Vagina (tissue), 2 donors: ENCODE measurements around the gene NFATC2. TPM values are rescaled to one million over a fixed set of nuclear protein-coding genes. Genes with fewer than 3 reads are reported as not detected.
A peak's percentile ranks its signal among the peaks of the same experiment; 100 is the strongest.

Experiments
- DNase-seq, 2 donors: peaks; one replicate each; pipeline ENCODE4 v3.0.0-alpha.2; 2017; ENCODE audit errors: extremely low spot score in 2 of 2
- H3K27ac ChIP-seq: fragments of 200-600 bp; sonication (generic); one replicate; pipeline ENCODE4 v1.5.1; 2019
- H3K27me3 ChIP-seq: fragments of 200-600 bp; sonication (generic); one replicate; pipeline ENCODE4 v1.5.1; 2019
- H3K36me3 ChIP-seq, 2 donors: fragments of 200-600 bp; sonication (generic); one replicate each; pipeline ENCODE4 v1.5.1; 2017 to 2019
- H3K4me1 ChIP-seq: fragments of 200-600 bp; sonication (generic); one replicate; pipeline ENCODE4 v1.5.1; 2019
- H3K4me3 ChIP-seq, 2 donors: fragments of 200-600 bp; sonication (generic); 1 replicate in 1 of 2; 2 replicates in 1 of 2; pipeline ENCODE4 v1.5.1; 2016 to 2019
- H3K9me3 ChIP-seq: fragments of 200-600 bp; sonication (generic); one replicate; pipeline ENCODE4 v1.5.1; 2019
- CTCF ChIP-seq, 3 experiments: fragments of 450-650 bp in 2 of 3; fragments of 200-600 bp in 1 of 3; sonication (generic) in 1 of 3; IDR thresholded peaks; one replicate each; pipeline ENCODE4 v1.5.1; 2017 to 2019; ENCODE audit warnings: antibody characterized with exemption in 3 of 3, mild to moderate bottlenecking in 2 of 3, moderate library complexity in 2 of 3
- POLR2A ChIP-seq, 2 donors: fragments of 450-650 bp; IDR thresholded peaks; one replicate each; pipeline ENCODE4 v1.6.1; 2017; ENCODE audit warnings: antibody characterized with exemption in 2 of 2, mild to moderate bottlenecking in 2 of 2, moderate library complexity in 2 of 2
- POLR2AphosphoS5 ChIP-seq, 2 donors: sonication (generic); formaldehyde crosslinking; IDR thresholded peaks; one replicate each; pipeline ENCODE4 v1.9.0; 2017; ENCODE audit warnings: antibody characterized with exemption in 2 of 2, mild to moderate bottlenecking in 2 of 2, low read depth in 1 of 2; ENCODE audit not compliant: insufficient read depth in 1 of 2
- intact Hi-C: fragments of 100-400 bp; cut with DNase I; formaldehyde crosslinking; loops from one replicate; pipeline ENCODE4 v1.15.1; 2023
- total RNA-seq: library from RNA; depleted of rRNA; stranded (reverse); fragments of >200 nt; gene quantifications from one replicate; pipeline ENCODE4 v1.2.3, GENCODE V29; 2016

NFATC2 gene
- total RNA-seq, 1 donor from 2014 or later = 7.4 TPM

GRCh38 chr20:51456511-51457509, 85.7 kb downstream of the NFATC2 start:
- Histone ChIP-seq H3K36me3 (no peaks in the 10 kb centered on the region), H3K4me1 (peaks cover 24% of the 10 kb centered on the region), H3K27me3 (no peaks in the 10 kb centered on the region), H3K27ac (peak overlapping the region; percentile 91), H3K9me3 (no peaks in the 10 kb centered on the region), H3K4me3 (peak overlapping the region; percentile 13 to 27)
- TF ChIP-seq POLR2AphosphoS5 (IDR thresholded peaks at IDR 0.05; ENCODE audit: insufficient read depth in 1 of 2, low read depth in 1 of 2) = peak; percentile 76 to 92
- TF ChIP-seq POLR2A (IDR thresholded peaks at IDR 0.05) = no peak
- intact Hi-C loops = no loop called here
- peak in 1 of 2 donors; percentile 95 for DNase-seq

DNA sequence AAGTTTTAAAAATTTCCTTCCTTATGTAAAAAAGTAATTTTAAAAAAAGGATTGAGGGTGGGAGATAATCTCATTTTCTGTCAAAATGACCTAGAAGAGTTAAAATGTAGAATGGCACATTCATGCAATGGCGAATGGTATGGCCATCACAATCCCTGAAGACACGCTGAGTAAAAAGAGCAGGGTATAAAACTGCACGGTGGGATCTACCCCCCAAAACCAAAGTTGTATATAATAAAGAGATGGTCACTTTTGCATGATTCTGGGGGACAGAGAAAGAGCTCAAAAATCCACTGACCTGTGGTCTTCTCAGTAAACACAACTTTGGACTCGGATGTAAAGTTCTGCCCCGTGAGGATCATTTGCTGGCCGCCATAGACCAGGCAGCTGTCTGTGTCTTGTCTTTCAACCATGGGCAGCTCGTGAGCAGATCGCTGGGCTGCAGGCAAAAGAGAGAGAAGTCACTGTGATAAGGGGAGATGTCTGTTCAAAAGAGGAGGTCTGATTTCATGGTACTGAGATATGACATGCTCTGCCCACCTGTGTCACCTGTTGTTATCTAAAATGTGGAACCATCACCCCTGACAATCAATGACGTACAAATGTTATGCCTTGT, 88.2 kb downstream of the NFATC2 start:
- H3K4me3 ChIP-seq = no peak overlapping the region
- H3K27ac ChIP-seq = no peak overlapping the region
- no peaks in the 10 kb centered on the region for H3K27me3 ChIP-seq
- peaks cover 24% of the 10 kb centered on the region for H3K4me1 ChIP-seq
- intact Hi-C loops = no loop called here
- DNase-seq = no peak
- H3K36me3 ChIP-seq = no peaks in the 10 kb centered on the region
- TF ChIP-seq POLR2AphosphoS5 (IDR thresholded peaks at IDR 0.05; ENCODE audit: insufficient read depth in 1 of 2, low read depth in 1 of 2) (no peak), CTCF (IDR thresholded peaks at IDR 0.05) (no peak), POLR2A (IDR thresholded peaks at IDR 0.05) (no peak)
- H3K9me3 ChIP-seq = no peaks in the 10 kb centered on the region

DNA sequence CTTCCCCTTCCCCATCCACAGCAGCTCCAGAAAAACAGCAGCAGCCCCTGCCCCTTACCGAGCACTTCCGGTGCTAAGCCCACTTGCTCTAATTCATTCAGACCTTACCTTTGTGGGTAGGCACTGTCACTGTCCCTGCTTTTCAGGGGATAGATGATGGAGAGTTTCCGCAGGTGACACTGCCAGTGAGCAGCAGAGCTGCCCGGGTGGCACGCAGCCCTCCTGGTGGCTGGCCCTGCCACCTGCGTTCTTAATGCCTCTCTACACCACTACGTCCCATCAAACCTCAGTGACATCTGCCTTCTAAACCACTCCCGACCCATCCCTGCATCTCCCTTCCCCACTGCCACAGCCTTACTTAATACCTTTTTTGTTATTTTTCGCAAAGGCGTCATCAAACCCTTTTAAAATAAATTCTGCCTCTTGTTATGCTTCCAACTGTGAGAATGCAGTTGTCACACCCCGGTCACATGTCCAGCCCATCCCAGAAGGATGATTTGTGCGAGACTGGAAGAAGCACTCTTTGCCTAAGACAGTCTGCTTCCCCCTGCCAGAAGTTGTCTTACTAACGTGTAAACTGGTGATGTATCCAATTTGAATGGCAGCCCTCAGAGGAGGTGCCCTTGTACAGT, 89.7 kb downstream of the NFATC2 start:
- DNase-seq = no peak
- intact Hi-C loops = no loop called here
- Histone ChIP-seq H3K4me1 (peaks cover 29% of the 10 kb centered on the region), H3K9me3 (no peaks in the 10 kb centered on the region), H3K27me3 (no peaks in the 10 kb centered on the region), H3K36me3 (no peaks in the 10 kb centered on the region), H3K4me3 (no peak overlapping the region), H3K27ac (no peak overlapping the region)
- TF ChIP-seq POLR2A (IDR thresholded peaks at IDR 0.05) (no peak), CTCF (IDR thresholded peaks at IDR 0.05) (no peak), POLR2AphosphoS5 (IDR thresholded peaks at IDR 0.05; ENCODE audit: insufficient read depth in 1 of 2, low read depth in 1 of 2) (no peak)

DNA sequence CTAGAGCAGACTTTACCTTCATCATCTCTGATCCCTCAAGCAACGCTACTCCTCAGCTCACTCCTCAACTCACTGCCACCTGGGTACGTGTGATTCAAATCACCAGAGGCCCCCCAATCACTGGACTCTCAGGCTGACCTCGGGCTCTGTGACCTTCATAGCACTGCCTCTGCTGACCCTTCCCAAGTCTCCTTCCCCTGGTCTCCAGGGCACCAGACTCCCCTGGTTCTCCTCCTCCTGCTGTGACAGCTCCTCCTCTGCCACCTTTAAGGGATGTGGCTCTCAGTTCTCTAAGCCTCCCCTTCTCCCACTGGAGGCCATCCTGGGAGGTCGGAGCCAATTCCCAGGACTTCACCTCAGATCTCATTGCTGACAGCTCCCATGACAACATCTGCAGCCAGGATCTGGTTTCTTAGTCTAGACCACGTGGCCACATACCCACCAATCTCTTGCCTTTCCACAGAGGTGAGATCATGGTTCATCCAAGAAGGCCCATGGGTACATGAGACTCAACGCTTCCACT, 90.4 kb downstream of the NFATC2 start:
- DNase-seq = no peak
- intact Hi-C loops = no loop called here

More for the DNA sequence above, 90.4 kb downstream of the NFATC2 start:
- no peaks in the 10 kb centered on the region for H3K9me3 ChIP-seq
- no peaks in the 10 kb centered on the region for H3K27me3 ChIP-seq
- H3K27ac ChIP-seq = no peak overlapping the region
- no peaks in the 10 kb centered on the region for H3K36me3 ChIP-seq
- peaks cover 28% of the 10 kb centered on the region for H3K4me1 ChIP-seq
- TF ChIP-seq POLR2AphosphoS5 (IDR thresholded peaks at IDR 0.05; ENCODE audit: insufficient read depth in 1 of 2, low read depth in 1 of 2) = no peak
- no peak for TF ChIP-seq CTCF (IDR thresholded peaks at IDR 0.05)
- TF ChIP-seq POLR2A (IDR thresholded peaks at IDR 0.05) = no peak
- no peak overlapping the region for H3K4me3 ChIP-seq
